Vagina (tissue), 2 donors: ENCODE measurements around the gene LAMB4. TPM values are rescaled to one million over a fixed set of nuclear protein-coding genes. Genes with fewer than 3 reads are reported as not detected.

Source experiments
- DNase-seq, 2 donors: peaks; one replicate each; pipeline ENCODE4 v3.0.0-alpha.2; 2017; ENCODE audit errors: extremely low spot score in 2 of 2
- H3K27ac ChIP-seq: fragments of 200-600 bp; sonication (generic); one replicate; pipeline ENCODE4 v1.5.1; 2019
- H3K27me3 ChIP-seq: fragments of 200-600 bp; sonication (generic); one replicate; pipeline ENCODE4 v1.5.1; 2019
- H3K36me3 ChIP-seq, 2 donors: fragments of 200-600 bp; sonication (generic); one replicate each; pipeline ENCODE4 v1.5.1; 2017 to 2019
- H3K4me1 ChIP-seq: fragments of 200-600 bp; sonication (generic); one replicate; pipeline ENCODE4 v1.5.1; 2019
- H3K4me3 ChIP-seq, 2 donors: fragments of 200-600 bp; sonication (generic); 1 replicate in 1 of 2; 2 replicates in 1 of 2; pipeline ENCODE4 v1.5.1; 2016 to 2019
- H3K9me3 ChIP-seq: fragments of 200-600 bp; sonication (generic); one replicate; pipeline ENCODE4 v1.5.1; 2019
- POLR2A ChIP-seq, 2 donors: fragments of 450-650 bp; IDR thresholded peaks; one replicate each; pipeline ENCODE4 v1.6.1; 2017; ENCODE audit warnings: antibody characterized with exemption in 2 of 2, mild to moderate bottlenecking in 2 of 2, moderate library complexity in 2 of 2
- POLR2AphosphoS5 ChIP-seq, 2 donors: sonication (generic); formaldehyde crosslinking; IDR thresholded peaks; one replicate each; pipeline ENCODE4 v1.9.0; 2017; ENCODE audit warnings: antibody characterized with exemption in 2 of 2, mild to moderate bottlenecking in 2 of 2, low read depth in 1 of 2; ENCODE audit not compliant: insufficient read depth in 1 of 2
- intact Hi-C: fragments of 100-400 bp; cut with DNase I; formaldehyde crosslinking; loops from one replicate; pipeline ENCODE4 v1.15.1; 2023
- total RNA-seq: library from RNA; depleted of rRNA; stranded (reverse); fragments of >200 nt; gene quantifications from one replicate; pipeline ENCODE4 v1.2.3, GENCODE V29; 2016
- TF ChIP-seq, protein P1 (sequence below), 3 experiments: fragments of 450-650 bp in 2 of 3; fragments of 200-600 bp in 1 of 3; sonication (generic) in 1 of 3; IDR thresholded peaks; one replicate each; pipeline ENCODE4 v1.5.1; 2017 to 2019; ENCODE audit warnings: antibody characterized with exemption in 3 of 3, mild to moderate bottlenecking in 2 of 3, moderate library complexity in 2 of 3

LAMB4 gene
- total RNA-seq, 1 donor from 2014 or later: 0.74 TPM

DNA sequence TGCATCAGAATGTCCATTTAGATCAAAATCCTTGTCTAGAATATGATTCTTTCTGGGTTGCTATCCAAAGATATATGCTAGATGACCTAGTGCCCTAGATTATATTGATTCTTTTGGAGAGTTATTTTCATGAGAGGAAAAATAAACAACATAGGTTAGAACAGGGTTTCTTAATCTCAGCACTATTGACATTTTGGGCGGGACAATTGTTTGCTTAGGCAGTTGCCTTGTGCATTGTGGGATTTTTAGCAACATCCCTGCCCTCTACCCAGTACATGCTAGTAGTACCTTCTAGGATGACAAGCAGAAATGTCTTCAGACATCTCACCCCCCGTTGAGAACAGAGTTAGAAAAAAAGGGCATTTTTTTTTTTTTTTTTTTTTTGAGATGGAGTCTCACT lies 102.0 kb downstream of the LAMB4 start:
- Histone ChIP-seq H3K4me1 (no peaks in the 10 kb centered on the region), H3K36me3 (no peaks in the 10 kb centered on the region), H3K9me3 (no peaks in the 10 kb centered on the region), H3K27ac (no peak overlapping the region), H3K27me3 (no peaks in the 10 kb centered on the region), H3K4me3 (no peak overlapping the region)
- no peak for DNase-seq
- TF ChIP-seq POLR2AphosphoS5 (IDR thresholded peaks at IDR 0.05; ENCODE audit: insufficient read depth in 1 of 2, low read depth in 1 of 2) (no peak), POLR2A (IDR thresholded peaks at IDR 0.05) (no peak)
- TF ChIP-seq, protein P1, sequence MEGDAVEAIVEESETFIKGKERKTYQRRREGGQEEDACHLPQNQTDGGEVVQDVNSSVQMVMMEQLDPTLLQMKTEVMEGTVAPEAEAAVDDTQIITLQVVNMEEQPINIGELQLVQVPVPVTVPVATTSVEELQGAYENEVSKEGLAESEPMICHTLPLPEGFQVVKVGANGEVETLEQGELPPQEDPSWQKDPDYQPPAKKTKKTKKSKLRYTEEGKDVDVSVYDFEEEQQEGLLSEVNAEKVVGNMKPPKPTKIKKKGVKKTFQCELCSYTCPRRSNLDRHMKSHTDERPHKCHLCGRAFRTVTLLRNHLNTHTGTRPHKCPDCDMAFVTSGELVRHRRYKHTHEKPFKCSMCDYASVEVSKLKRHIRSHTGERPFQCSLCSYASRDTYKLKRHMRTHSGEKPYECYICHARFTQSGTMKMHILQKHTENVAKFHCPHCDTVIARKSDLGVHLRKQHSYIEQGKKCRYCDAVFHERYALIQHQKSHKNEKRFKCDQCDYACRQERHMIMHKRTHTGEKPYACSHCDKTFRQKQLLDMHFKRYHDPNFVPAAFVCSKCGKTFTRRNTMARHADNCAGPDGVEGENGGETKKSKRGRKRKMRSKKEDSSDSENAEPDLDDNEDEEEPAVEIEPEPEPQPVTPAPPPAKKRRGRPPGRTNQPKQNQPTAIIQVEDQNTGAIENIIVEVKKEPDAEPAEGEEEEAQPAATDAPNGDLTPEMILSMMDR (IDR thresholded peaks at IDR 0.05): no peak
- intact Hi-C loops: no loop called here

DNA sequence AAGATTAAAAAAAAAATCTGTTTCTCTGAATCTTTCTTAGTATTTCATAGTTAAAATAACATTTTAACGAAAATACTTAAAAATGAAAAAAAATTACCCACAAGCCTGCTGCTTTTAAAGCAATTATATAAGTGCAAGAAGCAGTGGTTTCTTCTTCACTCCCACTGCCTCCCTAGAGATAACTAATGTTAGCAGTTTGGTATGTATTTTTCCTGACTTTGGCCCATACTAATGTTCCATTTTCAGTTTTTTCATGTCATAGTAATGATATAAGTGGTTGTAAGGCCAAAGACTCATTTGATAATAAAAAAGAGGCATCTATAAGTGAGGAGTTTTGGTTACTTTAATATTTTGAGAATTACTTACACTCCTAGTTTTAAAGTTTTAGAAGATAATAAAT lies 102.9 kb downstream of the LAMB4 start:
- no peak for DNase-seq
- Histone ChIP-seq H3K27ac (no peak overlapping the region), H3K4me3 (no peak overlapping the region), H3K4me1 (no peaks in the 10 kb centered on the region), H3K27me3 (no peaks in the 10 kb centered on the region), H3K36me3 (no peaks in the 10 kb centered on the region), H3K9me3 (no peaks in the 10 kb centered on the region)
- intact Hi-C loops: no loop called here
- TF ChIP-seq, protein P1 (IDR thresholded peaks at IDR 0.05): no peak
- TF ChIP-seq POLR2A (IDR thresholded peaks at IDR 0.05): no peak
- TF ChIP-seq POLR2AphosphoS5 (IDR thresholded peaks at IDR 0.05; ENCODE audit: insufficient read depth in 1 of 2, low read depth in 1 of 2): no peak

DNA sequence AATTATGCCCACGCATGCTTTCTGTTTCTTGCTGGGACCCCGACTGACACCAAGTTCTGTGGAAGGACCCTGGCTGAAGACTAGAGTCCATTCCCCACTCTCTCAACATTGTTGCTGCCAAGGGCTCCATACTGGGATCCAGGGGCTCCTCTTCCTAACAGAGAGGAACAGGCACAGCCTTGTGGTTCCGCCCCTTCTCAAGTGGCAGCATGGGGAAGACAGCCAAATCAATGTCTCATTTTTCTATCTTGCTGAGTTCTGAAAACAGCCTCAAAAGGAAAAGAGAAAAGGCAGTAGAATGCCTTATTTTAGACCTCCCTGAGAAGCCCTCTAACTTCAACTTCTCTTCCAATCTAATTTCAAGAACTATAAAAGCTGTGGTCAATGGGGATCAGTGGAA lies 103.5 kb downstream of the LAMB4 start:
- Histone ChIP-seq H3K4me3 (no peak overlapping the region), H3K27ac (no peak overlapping the region), H3K36me3 (no peaks in the 10 kb centered on the region), H3K9me3 (no peaks in the 10 kb centered on the region), H3K4me1 (no peaks in the 10 kb centered on the region), H3K27me3 (no peaks in the 10 kb centered on the region)
- TF ChIP-seq, protein P1 (IDR thresholded peaks at IDR 0.05): no peak
- TF ChIP-seq POLR2A (IDR thresholded peaks at IDR 0.05) (no peak), POLR2AphosphoS5 (IDR thresholded peaks at IDR 0.05; ENCODE audit: insufficient read depth in 1 of 2, low read depth in 1 of 2) (no peak)
- DNase-seq: no peak
- intact Hi-C loops: no loop called here

DNA sequence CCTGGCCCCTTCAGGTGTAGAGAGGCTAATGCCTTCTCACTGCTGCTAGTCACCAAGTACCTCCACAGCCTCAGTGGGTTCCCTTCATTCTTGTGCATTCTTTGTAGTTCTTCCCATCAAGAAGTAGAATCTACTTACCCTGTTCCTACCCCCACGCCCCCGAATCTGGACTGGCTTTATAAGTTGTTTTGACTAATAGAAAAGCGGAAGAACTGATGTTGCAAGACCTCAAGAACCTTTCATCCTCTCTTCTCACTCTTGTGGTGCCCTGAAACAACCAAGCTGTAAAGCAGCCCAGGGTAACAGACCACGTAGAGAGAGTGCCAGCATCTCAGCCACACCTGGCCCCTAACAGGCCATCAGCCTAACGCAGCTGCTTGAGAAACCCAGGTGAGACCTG lies 104.0 kb downstream of the LAMB4 start:
- Histone ChIP-seq H3K27ac (no peak overlapping the region), H3K9me3 (no peaks in the 10 kb centered on the region), H3K4me1 (no peaks in the 10 kb centered on the region), H3K27me3 (no peaks in the 10 kb centered on the region), H3K36me3 (no peaks in the 10 kb centered on the region), H3K4me3 (no peak overlapping the region)
- TF ChIP-seq POLR2AphosphoS5 (IDR thresholded peaks at IDR 0.05; ENCODE audit: insufficient read depth in 1 of 2, low read depth in 1 of 2): no peak
- TF ChIP-seq, protein P1 (IDR thresholded peaks at IDR 0.05): no peak
- no peak for TF ChIP-seq POLR2A (IDR thresholded peaks at IDR 0.05)
- intact Hi-C loops: no loop called here
- DNase-seq: no peak

DNA sequence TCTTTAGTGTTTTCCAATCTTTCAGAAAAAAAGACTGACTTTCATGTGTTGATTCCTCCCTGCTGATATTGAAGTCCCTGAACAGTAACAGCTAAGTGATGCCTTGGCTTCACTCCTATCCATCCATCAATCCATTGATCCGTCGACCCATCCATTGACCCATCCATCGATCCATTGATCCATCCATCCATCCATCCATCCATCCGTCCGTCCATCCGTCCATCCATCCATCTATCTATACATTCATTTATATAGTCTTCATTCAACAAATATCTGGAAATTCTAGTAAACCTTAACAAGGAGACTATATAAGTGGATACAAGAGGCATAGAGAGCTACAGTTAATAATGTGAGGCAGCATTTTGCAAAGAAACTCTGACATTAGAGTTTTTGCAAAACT lies 105.6 kb downstream of the LAMB4 start:
- no peaks in the 10 kb centered on the region for H3K36me3 ChIP-seq
- no peak for TF ChIP-seq POLR2AphosphoS5 (IDR thresholded peaks at IDR 0.05; ENCODE audit: insufficient read depth in 1 of 2, low read depth in 1 of 2)
- TF ChIP-seq, protein P1 (IDR thresholded peaks at IDR 0.05): no peak
- no peak for TF ChIP-seq POLR2A (IDR thresholded peaks at IDR 0.05)
- intact Hi-C loops: no loop called here
- H3K4me3 ChIP-seq: no peak overlapping the region
- no peaks in the 10 kb centered on the region for H3K4me1 ChIP-seq
- H3K27me3 ChIP-seq: no peaks in the 10 kb centered on the region
- no peak overlapping the region for H3K27ac ChIP-seq
- H3K9me3 ChIP-seq: no peaks in the 10 kb centered on the region
- no peak for DNase-seq
